ENCODE data around the gene MAL. TPM values are rescaled to one million over a fixed set of nuclear protein-coding genes. Genes with fewer than 3 reads are reported as not detected.

MAL gene
- total and polyA plus RNA-seq, 2 of the 13 experiments (the other 11 are each of a cell fraction or from before 2014, with no cell fraction given) = not detected

DNA sequence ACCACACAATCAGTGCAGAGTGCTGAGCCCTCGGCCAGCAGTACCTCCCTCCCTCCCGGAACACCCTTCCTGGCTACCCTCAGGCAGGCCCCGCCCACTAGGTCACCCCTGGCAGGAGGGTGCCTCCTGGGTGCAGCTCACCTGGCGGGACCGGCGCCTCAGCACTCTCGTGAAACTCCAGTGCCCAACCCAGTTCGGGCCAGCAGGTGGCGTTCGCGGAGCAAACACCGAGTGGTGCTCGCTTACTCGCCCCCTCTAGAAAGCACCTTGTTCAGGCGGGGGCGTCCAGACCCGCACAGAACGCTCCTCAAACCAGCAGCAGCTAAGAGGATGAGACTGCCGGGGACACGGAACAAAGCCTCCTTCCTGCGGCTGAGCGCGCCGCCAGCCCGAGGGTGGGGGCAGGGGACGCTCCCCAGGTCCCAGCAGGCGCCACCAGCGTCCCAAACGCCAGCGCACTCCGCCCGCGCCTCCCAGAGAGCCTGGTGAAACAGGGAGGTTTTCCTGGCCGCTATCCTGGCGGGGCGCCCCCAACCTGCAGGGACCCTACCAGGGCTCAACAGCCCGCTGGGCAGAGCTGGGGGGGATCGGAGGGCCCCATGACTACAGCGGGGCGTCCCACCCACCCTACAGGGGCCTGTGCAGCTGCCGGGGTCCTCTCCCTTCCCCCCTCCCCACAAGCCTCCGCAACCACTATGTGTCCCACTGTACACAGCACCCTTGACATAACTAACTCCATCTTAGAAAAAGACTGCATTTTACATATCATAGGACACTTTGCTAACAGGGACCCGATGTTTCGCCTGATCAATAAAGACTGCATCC is 51.4 kb downstream of the MAL start (continued):
- TF ChIP-seq, protein P1, sequence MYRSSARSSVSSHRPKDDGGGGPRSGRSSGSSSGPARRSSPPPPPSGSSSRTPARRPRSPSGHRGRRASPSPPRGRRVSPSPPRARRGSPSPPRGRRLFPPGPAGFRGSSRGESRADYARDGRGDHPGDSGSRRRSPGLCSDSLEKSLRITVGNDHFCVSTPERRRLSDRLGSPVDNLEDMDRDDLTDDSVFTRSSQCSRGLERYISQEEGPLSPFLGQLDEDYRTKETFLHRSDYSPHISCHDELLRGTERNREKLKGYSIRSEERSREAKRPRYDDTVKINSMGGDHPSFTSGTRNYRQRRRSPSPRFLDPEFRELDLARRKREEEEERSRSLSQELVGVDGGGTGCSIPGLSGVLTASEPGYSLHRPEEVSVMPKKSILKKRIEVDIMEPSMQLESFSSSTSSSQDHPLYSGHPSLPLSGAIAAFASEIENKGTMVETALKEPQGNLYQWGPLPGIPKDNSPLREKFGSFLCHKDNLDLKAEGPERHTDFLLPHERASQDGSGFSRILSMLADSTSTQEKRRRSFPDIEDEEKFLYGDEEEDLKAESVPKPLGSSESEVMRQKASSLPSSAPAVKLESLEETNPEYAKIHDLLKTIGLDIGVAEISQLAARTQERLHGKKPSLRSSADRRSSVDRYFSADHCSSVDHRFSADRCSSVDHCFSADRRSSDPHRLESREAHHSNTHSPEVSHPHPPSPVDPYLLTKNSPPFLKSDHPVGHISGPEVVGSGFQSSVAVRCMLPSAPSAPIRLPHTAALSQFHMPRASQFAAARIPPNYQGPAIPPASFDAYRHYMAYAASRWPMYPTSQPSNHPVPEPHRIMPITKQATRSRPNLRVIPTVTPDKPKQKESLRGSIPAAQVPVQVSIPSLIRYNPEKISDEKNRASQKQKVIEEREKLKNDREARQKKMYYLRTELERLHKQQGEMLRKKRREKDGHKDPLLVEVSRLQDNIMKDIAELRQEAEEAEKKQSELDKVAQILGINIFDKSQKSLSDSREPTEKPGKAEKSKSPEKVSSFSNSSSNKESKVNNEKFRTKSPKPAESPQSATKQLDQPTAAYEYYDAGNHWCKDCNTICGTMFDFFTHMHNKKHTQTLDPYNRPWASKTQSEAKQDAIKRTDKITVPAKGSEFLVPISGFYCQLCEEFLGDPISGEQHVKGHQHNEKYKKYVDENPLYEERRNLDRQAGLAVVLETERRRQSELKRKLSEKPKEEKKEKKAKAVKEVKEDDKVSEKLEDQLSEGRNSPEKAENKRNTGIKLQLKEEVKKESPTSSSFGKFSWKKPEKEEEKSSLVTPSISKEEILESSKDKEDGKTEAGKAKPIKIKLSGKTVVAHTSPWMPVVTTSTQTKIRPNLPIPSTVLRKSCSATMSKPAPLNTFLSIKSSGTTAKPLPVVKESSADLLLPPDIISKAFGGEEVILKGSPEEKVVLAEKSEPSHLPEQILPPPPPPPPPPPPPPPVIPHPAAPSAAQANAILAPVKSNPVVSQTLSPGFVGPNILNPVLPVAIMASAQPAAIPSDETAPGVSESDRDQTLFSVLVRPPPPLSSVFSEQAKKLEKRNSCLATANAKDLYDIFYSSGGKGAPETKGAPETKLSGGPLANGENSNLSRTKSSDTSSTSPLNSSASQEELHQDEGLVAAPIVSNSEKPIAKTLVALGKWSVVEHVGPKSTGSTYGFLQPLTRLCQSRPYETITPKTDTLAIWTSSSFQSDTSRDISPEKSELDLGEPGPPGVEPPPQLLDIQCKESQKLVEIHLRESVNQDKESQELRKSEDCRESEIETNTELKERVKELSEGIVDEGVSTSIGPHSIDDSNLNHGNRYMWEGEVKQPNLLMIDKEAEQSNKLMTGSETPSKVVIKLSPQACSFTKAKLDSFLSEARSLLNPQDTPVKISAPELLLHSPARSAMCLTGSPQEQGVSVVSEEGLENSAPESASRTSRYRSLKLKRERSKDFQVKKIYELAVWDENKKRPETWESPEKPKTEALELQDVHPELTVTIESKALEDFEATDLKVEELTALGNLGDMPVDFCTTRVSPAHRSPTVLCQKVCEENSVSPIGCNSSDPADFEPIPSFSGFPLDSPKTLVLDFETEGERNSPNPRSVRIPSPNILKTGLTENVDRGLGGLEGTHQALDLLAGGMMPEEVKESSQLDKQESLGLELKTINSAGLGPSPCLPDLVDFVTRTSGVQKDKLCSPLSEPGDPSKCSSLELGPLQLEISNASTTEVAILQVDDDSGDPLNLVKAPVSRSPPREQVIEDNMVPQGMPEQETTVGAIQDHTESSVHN (CRISPR knock-in tag; IDR thresholded peaks at IDR 0.05) = no peak
- peak; percentile 43; the same call in 1 of the 2 replicates for TF ChIP-seq MTA1 (CRISPR knock-in tag; IDR thresholded peaks at IDR 0.05; ENCODE audit: borderline replicate concordance)
- TF ChIP-seq ZNF713 (CRISPR knock-in tag; IDR thresholded peaks at IDR 0.05) = no peak
- TF ChIP-seq, protein P2, sequence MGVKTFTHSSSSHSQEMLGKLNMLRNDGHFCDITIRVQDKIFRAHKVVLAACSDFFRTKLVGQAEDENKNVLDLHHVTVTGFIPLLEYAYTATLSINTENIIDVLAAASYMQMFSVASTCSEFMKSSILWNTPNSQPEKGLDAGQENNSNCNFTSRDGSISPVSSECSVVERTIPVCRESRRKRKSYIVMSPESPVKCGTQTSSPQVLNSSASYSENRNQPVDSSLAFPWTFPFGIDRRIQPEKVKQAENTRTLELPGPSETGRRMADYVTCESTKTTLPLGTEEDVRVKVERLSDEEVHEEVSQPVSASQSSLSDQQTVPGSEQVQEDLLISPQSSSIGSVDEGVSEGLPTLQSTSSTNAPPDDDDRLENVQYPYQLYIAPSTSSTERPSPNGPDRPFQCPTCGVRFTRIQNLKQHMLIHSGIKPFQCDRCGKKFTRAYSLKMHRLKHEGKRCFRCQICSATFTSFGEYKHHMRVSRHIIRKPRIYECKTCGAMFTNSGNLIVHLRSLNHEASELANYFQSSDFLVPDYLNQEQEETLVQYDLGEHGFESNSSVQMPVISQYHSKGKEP (CRISPR knock-in tag; IDR thresholded peaks at IDR 0.05) = no peak
- TF ChIP-seq ZNF772 (CRISPR knock-in tag; IDR thresholded peaks at IDR 0.05) = no peak
- TF ChIP-seq, protein P3, sequence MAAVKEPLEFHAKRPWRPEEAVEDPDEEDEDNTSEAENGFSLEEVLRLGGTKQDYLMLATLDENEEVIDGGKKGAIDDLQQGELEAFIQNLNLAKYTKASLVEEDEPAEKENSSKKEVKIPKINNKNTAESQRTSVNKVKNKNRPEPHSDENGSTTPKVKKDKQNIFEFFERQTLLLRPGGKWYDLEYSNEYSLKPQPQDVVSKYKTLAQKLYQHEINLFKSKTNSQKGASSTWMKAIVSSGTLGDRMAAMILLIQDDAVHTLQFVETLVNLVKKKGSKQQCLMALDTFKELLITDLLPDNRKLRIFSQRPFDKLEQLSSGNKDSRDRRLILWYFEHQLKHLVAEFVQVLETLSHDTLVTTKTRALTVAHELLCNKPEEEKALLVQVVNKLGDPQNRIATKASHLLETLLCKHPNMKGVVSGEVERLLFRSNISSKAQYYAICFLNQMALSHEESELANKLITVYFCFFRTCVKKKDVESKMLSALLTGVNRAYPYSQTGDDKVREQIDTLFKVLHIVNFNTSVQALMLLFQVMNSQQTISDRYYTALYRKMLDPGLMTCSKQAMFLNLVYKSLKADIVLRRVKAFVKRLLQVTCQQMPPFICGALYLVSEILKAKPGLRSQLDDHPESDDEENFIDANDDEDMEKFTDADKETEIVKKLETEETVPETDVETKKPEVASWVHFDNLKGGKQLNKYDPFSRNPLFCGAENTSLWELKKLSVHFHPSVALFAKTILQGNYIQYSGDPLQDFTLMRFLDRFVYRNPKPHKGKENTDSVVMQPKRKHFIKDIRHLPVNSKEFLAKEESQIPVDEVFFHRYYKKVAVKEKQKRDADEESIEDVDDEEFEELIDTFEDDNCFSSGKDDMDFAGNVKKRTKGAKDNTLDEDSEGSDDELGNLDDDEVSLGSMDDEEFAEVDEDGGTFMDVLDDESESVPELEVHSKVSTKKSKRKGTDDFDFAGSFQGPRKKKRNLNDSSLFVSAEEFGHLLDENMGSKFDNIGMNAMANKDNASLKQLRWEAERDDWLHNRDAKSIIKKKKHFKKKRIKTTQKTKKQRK (IDR thresholded peaks at IDR 0.05; ENCODE audit: low read length) = no peak
- no peak for TF ChIP-seq SKI (IDR thresholded peaks at IDR 0.05; ENCODE audit: partially characterized antibody)
- no peak for TF ChIP-seq NKX3-1 (CRISPR knock-in tag; IDR thresholded peaks at IDR 0.05)
- TF ChIP-seq, protein P4, sequence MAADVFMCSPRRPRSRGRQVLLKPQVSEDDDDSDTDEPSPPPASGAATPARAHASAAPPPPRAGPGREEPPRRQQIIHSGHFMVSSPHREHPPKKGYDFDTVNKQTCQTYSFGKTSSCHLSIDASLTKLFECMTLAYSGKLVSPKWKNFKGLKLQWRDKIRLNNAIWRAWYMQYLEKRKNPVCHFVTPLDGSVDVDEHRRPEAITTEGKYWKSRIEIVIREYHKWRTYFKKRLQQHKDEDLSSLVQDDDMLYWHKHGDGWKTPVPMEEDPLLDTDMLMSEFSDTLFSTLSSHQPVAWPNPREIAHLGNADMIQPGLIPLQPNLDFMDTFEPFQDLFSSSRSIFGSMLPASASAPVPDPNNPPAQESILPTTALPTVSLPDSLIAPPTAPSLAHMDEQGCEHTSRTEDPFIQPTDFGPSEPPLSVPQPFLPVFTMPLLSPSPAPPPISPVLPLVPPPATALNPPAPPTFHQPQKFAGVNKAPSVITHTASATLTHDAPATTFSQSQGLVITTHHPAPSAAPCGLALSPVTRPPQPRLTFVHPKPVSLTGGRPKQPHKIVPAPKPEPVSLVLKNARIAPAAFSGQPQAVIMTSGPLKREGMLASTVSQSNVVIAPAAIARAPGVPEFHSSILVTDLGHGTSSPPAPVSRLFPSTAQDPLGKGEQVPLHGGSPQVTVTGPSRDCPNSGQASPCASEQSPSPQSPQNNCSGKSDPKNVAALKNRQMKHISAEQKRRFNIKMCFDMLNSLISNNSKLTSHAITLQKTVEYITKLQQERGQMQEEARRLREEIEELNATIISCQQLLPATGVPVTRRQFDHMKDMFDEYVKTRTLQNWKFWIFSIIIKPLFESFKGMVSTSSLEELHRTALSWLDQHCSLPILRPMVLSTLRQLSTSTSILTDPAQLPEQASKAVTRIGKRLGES (CRISPR knock-in tag; IDR thresholded peaks at IDR 0.05; ENCODE audit: borderline replicate concordance) = no peak
- TF ChIP-seq ZNF367 (CRISPR knock-in tag; IDR thresholded peaks at IDR 0.05; ENCODE audit: borderline replicate concordance) = no peak
- 0 out of 2 replicates have a peak, but pooled peaks have one; percentile 25 for TF ChIP-seq ZNF160 (CRISPR knock-in tag; IDR thresholded peaks at IDR 0.05)

Data from HepG2 (cell line).